Prostate gland (tissue), 2 donors: ENCODE data around the gene FANK1.

Source experiments
- CTCF ChIP-seq, 4 experiments: fragments of 200-600 bp in 2 of 4; fragments of 450-650 bp in 2 of 4; sonication (generic) in 2 of 4; IDR thresholded peaks; 1 replicate in 3 of 4; 2 replicates in 1 of 4; pipeline ENCODE4 v1.5.1; 2016 to 2019; ENCODE audit warnings: antibody characterized with exemption in 4 of 4, mild to moderate bottlenecking in 2 of 4, moderate library complexity in 2 of 4
- POLR2A ChIP-seq: fragments of 450-650 bp; IDR thresholded peaks from one replicate; pipeline ENCODE4 v1.6.1; 2016; ENCODE audit warnings: antibody characterized with exemption, mild to moderate bottlenecking

GRCh38 chr10:126057494-126057893, 161.1 kb downstream of the FANK1 start:
- TF ChIP-seq CTCF (IDR thresholded peaks at IDR 0.05) (no peak), POLR2A (no peak)
